ENCODE results near the gene SYNJ1.
A peak's percentile ranks its signal among the peaks of the same experiment; 100 is the strongest.

The SYNJ1 gene

GRCh38 chr21:32585970-32586369 lies 141.8 kb downstream of the SYNJ1 start:
- DNase-seq (ENCODE audit: low spot score) = no peak
- Histone ChIP-seq H3K27ac (no peak overlapping the region), H3K4me3 (no peak overlapping the region)
- no peak for TF ChIP-seq CTCF (IDR thresholded peaks at IDR 0.05)

DNA sequence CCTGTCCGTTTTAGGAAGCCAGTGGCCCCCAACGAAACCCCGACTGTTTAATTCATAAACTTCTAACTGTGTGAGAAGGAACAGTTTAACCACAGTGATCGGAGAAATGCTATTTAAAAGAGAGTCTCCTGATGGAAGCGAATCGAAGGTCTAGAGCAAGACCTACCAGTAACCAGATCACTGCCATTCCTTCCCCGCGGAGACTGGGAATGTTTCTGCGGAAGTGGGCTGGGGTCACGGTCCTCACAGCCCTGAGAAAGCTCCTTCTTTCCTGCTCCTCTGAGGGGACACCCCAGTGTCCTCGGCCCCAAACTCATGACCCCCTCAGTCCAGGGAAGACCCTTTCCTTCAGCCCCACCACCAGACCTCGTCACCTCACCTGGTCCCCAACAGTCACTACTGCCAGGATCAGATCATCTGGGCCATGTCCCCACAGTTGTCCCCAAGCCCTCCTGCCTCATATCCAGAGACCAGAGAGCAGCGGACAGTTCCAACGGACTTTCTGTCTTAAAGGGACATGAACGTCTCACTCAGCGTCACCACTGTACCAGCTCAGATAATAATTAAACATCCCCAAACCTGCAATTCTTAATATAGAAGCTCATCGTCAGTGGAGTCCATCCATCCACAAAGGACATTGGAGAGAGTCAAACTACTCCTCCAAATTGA lies 142.6 kb downstream of the SYNJ1 start, which contains the start of gene TCP10L:
TSS of gene TCP10L (minus strand) at position 482 of the 669 bp plus-strand sequence. CDS start 1,219 bp downstream, outside the sequence.
- no peak for TF ChIP-seq CTCF (IDR thresholded peaks at IDR 0.05)
- Histone ChIP-seq H3K27ac (no peak within 1 kb of the TSS), H3K4me3 (no peak within 1 kb of the TSS)
- DNase-seq (ENCODE audit: low spot score) = no peak

- DNase-seq (ENCODE audit: low spot score) = no peak
- no peak for TF ChIP-seq CTCF (IDR thresholded peaks at IDR 0.05)
- no peak overlapping the region for H3K4me3 ChIP-seq
Measured at GRCh38 chr21:32584472-32584871, 143.3 kb downstream of the SYNJ1 start.

GRCh38 chr21:32581732-32582131 lies 146.1 kb downstream of the SYNJ1 start:
- Histone ChIP-seq H3K4me3 (no peak overlapping the region), H3K27ac (no peak overlapping the region)
- peak; percentile 35 for DNase-seq (ENCODE audit: low spot score)
- TF ChIP-seq CTCF (IDR thresholded peaks at IDR 0.05) = no peak

More at GRCh38 chr21:32584472-32584871, 143.3 kb downstream of the SYNJ1 start:
- H3K27ac ChIP-seq = no peak overlapping the region

GRCh38 chr21:32580949-32581348 lies 146.9 kb downstream of the SYNJ1 start:
- no peak for TF ChIP-seq CTCF (IDR thresholded peaks at IDR 0.05)
- DNase-seq (ENCODE audit: low spot score) = no peak

More at GRCh38 chr21:32580949-32581348, 146.9 kb downstream of the SYNJ1 start:
- no peak overlapping the region for H3K4me3 ChIP-seq
- H3K27ac ChIP-seq = no peak overlapping the region

All from coronary artery (tissue), 2 donors.